ENCODE data around the gene ATP6V1B1. TPM values are rescaled to one million over a fixed set of nuclear protein-coding genes. Genes with fewer than 3 reads are reported as not detected.

The ATP6V1B1 gene
- total RNA-seq, 1 experiment from 2014 or later = not detected

- TF ChIP-seq ETV6 (CRISPR knock-in tag; IDR thresholded peaks at IDR 0.05) (no peak), PRRX2 (CRISPR knock-in tag; IDR thresholded peaks at IDR 0.05) (no peak)
These were observed 33.6 kb upstream of the ATP6V1B1 start (continued) for GRCh38 chr2:70902067-70902442.

- no peaks in the 10 kb centered on the region for H3K36me3 Mint-ChIP-seq
- no peak for TF ChIP-seq CREB1 (CRISPR knock-in tag; IDR thresholded peaks at IDR 0.05)
- no peak for ATAC-seq
- peaks cover 58% of the 10 kb centered on the region for H3K4me1 Mint-ChIP-seq
- H3K4me3 Mint-ChIP-seq = peak overlapping the region; percentile 81; the same call in 1 of the 2 replicates
- CTCF ChIA-PET = no interaction called here
- no peak overlapping the region for H3K27ac Mint-ChIP-seq
- DNase-seq (ENCODE audit: low spot score) = no peak
- H3K27me3 Mint-ChIP-seq (ENCODE audit: low read depth) = peaks cover 100% of the 10 kb centered on the region
- no peaks in the 10 kb centered on the region for H3K9me3 Mint-ChIP-seq
- POLR2A ChIA-PET = no interaction called here
These were observed 33.1 kb upstream of the ATP6V1B1 start for GRCh38 chr2:70902579-70902978.

GRCh38 chr2:70903171-70903570, 32.5 kb upstream of the ATP6V1B1 start:
- POLR2A ChIA-PET = no interaction called here
- Mint-ChIP-seq H3K27me3 (ENCODE audit: low read depth) (peaks cover 100% of the 10 kb centered on the region), H3K4me1 (peaks cover 55% of the 10 kb centered on the region), H3K9me3 (no peaks in the 10 kb centered on the region), H3K4me3 (no peak overlapping the region), H3K27ac (no peak overlapping the region), H3K36me3 (no peaks in the 10 kb centered on the region)
- DNase-seq (ENCODE audit: low spot score) (no peak), ATAC-seq (no peak)
- no peak for TF ChIP-seq SMAD3 (CRISPR knock-in tag; IDR thresholded peaks at IDR 0.05; ENCODE audit: borderline replicate concordance)
- TF ChIP-seq PRRX2 (CRISPR knock-in tag; IDR thresholded peaks at IDR 0.05) = no peak
- no peak for TF ChIP-seq GRHL2 (CRISPR knock-in tag; IDR thresholded peaks at IDR 0.05; ENCODE audit: insufficient replicate concordance, severe bottlenecking)
- TF ChIP-seq USF1 (CRISPR knock-in tag; IDR thresholded peaks at IDR 0.05) = no peak
- TF ChIP-seq CTCF (IDR thresholded peaks at IDR 0.05) = no peak
- TF ChIP-seq E2F5 (CRISPR knock-in tag; IDR thresholded peaks at IDR 0.05) = no peak
- no peak for TF ChIP-seq FOXK1 (CRISPR knock-in tag; IDR thresholded peaks at IDR 0.05)
- TF ChIP-seq NFATC4 (CRISPR knock-in tag; IDR thresholded peaks at IDR 0.05) = no peak
- TF ChIP-seq TEAD1 (CRISPR knock-in tag; IDR thresholded peaks at IDR 0.05) = no peak
- TF ChIP-seq FOXP1 (CRISPR knock-in tag; IDR thresholded peaks at IDR 0.05; ENCODE audit: borderline replicate concordance) = no peak
- CTCF ChIA-PET = no interaction called here

GRCh38 chr2:70903641-70904340, 31.9 kb upstream of the ATP6V1B1 start:
- H3K27ac Mint-ChIP-seq = no peak overlapping the region
- no peaks in the 10 kb centered on the region for H3K36me3 Mint-ChIP-seq
- DNase-seq (ENCODE audit: low spot score) (no peak), ATAC-seq (no peak)
- TF ChIP-seq ELF4 (CRISPR knock-in tag; IDR thresholded peaks at IDR 0.05; ENCODE audit: low read depth) = no peak
- no peaks in the 10 kb centered on the region for H3K9me3 Mint-ChIP-seq
- peaks cover 54% of the 10 kb centered on the region for H3K4me1 Mint-ChIP-seq
- no peak overlapping the region; the same call in 1 of the 2 replicates for H3K4me3 Mint-ChIP-seq
- ChIA-PET POLR2A (no interaction called here), CTCF (interaction anchor here (0.8 to 2.1 kb wide), 4 partner anchors 11 to 81 kb away, joined by 3 to 5 read pairs (median 3); no protein-coding TSS in a partner anchor)
- H3K27me3 Mint-ChIP-seq (ENCODE audit: low read depth) = peaks cover 100% of the 10 kb centered on the region
